Measurements from ENCODE around the gene HDGFL2.

Gene HDGFL2

DNA sequence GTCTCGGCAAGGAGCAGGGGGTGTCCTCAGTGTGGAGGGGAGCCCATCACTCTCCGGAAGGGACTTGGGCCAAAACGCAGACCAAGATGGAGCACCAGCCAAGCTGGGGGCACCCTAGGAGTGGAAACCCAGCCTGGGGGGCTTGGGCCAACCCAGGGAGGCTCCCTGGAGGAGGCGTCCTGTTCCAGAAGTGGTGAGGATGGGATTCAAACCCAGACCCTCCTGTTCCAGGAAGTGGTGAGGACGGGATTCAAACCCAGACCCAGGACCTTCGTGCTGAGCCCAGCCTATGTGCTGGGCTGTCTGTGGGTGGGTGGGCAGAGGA is 47.0 kb downstream of the HDGFL2 start:
- TF ChIP-seq, protein P1, sequence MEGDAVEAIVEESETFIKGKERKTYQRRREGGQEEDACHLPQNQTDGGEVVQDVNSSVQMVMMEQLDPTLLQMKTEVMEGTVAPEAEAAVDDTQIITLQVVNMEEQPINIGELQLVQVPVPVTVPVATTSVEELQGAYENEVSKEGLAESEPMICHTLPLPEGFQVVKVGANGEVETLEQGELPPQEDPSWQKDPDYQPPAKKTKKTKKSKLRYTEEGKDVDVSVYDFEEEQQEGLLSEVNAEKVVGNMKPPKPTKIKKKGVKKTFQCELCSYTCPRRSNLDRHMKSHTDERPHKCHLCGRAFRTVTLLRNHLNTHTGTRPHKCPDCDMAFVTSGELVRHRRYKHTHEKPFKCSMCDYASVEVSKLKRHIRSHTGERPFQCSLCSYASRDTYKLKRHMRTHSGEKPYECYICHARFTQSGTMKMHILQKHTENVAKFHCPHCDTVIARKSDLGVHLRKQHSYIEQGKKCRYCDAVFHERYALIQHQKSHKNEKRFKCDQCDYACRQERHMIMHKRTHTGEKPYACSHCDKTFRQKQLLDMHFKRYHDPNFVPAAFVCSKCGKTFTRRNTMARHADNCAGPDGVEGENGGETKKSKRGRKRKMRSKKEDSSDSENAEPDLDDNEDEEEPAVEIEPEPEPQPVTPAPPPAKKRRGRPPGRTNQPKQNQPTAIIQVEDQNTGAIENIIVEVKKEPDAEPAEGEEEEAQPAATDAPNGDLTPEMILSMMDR (IDR thresholded peaks at IDR 0.05; ENCODE audit: insufficient read depth, low read length, poor library complexity, severe bottlenecking), result no peak
- no peak for DNase-seq (ENCODE audit: extremely low read depth, insufficient read length)
- no peak overlapping the region for H3K4me3 ChIP-seq (replicated peaks; ENCODE audit: low read depth, low read length)
- no peaks in the 10 kb centered on the region for H3K27me3 ChIP-seq (replicated peaks; ENCODE audit: control insufficient read depth, insufficient read depth, low read length)
- no peaks in the 10 kb centered on the region for H3K36me3 ChIP-seq (ENCODE audit: control insufficient read depth, insufficient read depth, low read length)

DNA sequence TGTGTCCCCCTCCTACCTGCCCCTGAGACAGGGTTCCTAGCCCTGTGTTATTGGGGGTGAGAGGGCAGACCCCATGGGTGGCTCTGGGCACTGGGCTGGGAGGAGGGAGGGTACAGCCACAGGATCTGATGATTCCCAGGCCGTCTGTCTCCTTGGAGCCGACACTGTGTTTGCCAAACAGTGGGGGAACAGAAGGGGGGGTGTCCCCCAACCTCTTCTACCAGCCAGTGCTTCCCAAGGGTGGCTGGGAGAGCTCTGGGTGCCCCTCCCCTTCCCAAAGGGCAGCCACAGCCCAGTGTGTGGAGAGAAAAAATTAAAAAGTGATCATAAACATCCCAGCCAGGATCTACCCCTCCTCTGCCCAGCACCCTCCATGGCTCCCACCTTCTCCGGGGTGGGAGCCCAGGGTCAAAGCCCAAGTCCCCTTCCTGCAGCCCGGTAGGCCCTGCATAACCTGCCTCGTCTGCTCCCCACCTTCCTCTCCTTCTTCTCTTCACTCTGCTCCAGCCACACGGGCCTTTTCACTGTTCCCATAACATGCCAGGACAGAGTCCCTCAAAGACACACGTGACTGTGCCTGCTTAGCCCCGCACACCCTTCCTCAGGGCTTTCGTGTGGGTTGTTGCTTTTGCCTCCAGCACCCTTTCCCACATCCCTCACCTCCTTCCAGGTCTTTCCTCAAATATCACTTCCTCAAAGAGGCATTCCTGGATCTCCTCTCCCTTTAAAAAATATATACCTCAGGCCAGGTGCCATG is 47.6 kb downstream of the HDGFL2 start:
- TF ChIP-seq, protein P1 (IDR thresholded peaks at IDR 0.05; ENCODE audit: insufficient read depth, low read length, poor library complexity, severe bottlenecking), result no peak
- Histone ChIP-seq H3K27me3 (replicated peaks; ENCODE audit: control insufficient read depth, insufficient read depth, low read length) (no peaks in the 10 kb centered on the region), H3K4me3 (replicated peaks; ENCODE audit: low read depth, low read length) (no peak overlapping the region), H3K36me3 (ENCODE audit: control insufficient read depth, insufficient read depth, low read length) (no peaks in the 10 kb centered on the region)
- no peak for DNase-seq (ENCODE audit: extremely low read depth, insufficient read length)

DNA sequence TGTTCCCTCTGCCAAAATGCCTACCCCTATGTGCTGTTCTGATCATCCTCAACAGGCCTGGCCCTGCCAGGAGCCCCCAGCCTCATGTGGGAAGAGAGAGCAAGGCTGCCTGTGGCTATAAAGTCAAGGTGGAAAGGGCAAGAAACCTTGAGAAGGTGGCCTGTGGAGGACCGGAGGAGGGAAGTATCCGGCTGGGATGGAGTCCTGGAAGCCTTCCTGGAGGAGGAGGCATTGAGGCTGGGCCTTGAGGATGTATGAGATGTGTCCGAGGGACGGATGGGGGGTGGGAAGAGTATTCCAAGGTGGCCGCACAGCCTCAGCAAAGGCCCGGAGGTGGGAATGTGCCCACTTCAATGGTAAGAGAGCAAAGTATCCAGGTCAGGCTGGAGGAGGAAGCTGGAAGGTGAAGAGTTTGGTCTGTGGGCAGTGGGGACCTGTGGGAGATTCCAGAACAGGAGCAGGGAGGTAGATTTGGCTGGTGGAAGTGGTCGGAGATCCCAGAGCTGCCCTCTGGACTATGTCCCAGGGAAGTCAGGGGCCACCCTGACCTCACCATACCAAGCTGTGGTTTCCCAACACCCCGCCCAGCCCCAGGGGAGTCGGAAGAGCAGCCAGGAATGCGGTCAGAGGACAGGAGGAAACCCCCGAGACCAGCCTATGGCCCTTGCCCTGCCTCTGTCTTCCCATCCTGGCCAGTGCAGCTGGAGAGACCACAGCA is 49.2 kb downstream of the HDGFL2 start:
- DNase-seq (ENCODE audit: extremely low read depth, insufficient read length), result no peak
- Histone ChIP-seq H3K4me3 (replicated peaks; ENCODE audit: low read depth, low read length) (no peak overlapping the region), H3K27me3 (replicated peaks; ENCODE audit: control insufficient read depth, insufficient read depth, low read length) (no peaks in the 10 kb centered on the region; the same call in 1 of the 2 replicates), H3K36me3 (ENCODE audit: control insufficient read depth, insufficient read depth, low read length) (no peaks in the 10 kb centered on the region)
- TF ChIP-seq, protein P1 (IDR thresholded peaks at IDR 0.05; ENCODE audit: insufficient read depth, low read length, poor library complexity, severe bottlenecking), result no peak

DNA sequence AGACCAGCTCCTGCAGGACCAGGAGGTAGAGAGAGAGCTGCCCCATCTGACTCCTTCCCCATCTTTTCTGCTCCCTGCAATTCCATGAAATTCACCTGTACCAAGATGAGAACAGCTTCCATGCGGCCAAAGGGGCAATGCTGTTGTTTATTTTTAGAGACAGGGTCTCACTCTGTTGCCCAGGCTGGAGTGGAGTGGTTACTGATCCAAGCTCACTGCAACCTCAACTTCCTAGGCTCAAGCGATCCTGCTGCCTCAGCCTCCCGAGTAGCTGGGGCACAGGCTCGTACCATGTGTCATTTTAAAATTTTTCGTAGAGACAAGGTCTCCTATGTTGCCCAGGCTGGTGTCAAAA is 49.8 kb downstream of the HDGFL2 start:
- TF ChIP-seq, protein P1 (IDR thresholded peaks at IDR 0.05; ENCODE audit: insufficient read depth, low read length, poor library complexity, severe bottlenecking), result no peak
- no peaks in the 10 kb centered on the region for H3K36me3 ChIP-seq (ENCODE audit: control insufficient read depth, insufficient read depth, low read length)
- H3K4me3 ChIP-seq (replicated peaks; ENCODE audit: low read depth, low read length), result no peak overlapping the region
- DNase-seq (ENCODE audit: extremely low read depth, insufficient read length), result no peak
- no peaks in the 10 kb centered on the region; the same call in 1 of the 2 replicates for H3K27me3 ChIP-seq (replicated peaks; ENCODE audit: control insufficient read depth, insufficient read depth, low read length)

DNA sequence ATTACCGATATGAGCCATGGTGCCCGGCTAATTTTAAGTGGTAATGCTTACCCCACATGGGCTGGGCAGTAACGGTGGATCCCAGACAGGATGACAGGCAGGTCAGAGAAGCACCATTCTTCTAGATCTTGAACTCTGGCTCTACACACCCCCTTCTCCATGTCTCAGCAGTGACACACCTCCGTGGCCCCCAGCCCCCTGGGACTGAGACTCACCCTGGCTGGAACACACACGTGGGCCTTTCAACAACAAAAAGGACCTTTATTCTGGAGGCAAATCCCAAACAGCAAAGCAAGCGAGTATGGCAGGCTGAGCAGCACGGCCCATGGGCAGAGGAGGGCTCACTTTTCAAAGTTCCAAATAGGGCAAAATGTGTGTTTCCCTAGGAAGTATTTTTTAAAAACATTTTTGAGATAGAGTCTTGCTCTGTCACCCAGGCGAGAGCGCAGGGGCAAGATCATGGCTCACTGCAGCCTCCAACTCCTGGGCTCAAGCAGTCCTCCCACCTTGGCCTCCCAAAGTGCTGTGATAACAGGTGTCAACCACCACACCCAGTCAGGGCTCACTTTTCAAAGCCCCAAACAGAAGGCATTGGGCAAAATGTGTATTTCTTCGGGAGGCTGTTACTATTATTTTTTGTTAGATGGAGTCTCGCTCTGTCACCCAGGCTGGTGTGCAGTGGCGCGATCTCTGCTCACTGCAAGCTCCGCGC is 50.4 kb downstream of the HDGFL2 start:
- no peak for DNase-seq (ENCODE audit: extremely low read depth, insufficient read length)
- Histone ChIP-seq H3K27me3 (replicated peaks; ENCODE audit: control insufficient read depth, insufficient read depth, low read length) (no peaks in the 10 kb centered on the region; the same call in 1 of the 2 replicates), H3K36me3 (ENCODE audit: control insufficient read depth, insufficient read depth, low read length) (no peaks in the 10 kb centered on the region), H3K4me3 (replicated peaks; ENCODE audit: low read depth, low read length) (no peak overlapping the region)
- TF ChIP-seq, protein P1 (IDR thresholded peaks at IDR 0.05; ENCODE audit: insufficient read depth, low read length, poor library complexity, severe bottlenecking), result no peak
